K562 (cell line): ENCODE data around the gene CLCN2.

Source experiments
- GATAD2B ChIP-seq: fragments of 450-650 bp; IDR thresholded peaks from 2 replicates; pipeline ENCODE4 v1.6.1; 2017; ENCODE audit warnings: mild to moderate bottlenecking, borderline replicate concordance
- JUND ChIP-seq, 2 experiments: IDR thresholded peaks; 2 replicates in 1 of 2; 3 replicates in 1 of 2; pipeline ENCODE4 v1.6.1; 2011; ENCODE audit warnings: borderline replicate concordance in 2 of 2, low read depth in 2 of 2, low read length in 2 of 2, improper control_type of control experiment in 1 of 2, missing biosample characterization in 1 of 2, missing genetic modification characterization in 1 of 2, missing genetic modification reagents in 1 of 2
- NR2C2 ChIP-seq, 2 experiments: fragments of 200-800 bp in 1 of 2; sonication (Bioruptor generic) in 1 of 2; sonication (generic) in 1 of 2; formaldehyde crosslinking in 1 of 2; IDR thresholded peaks; 2 replicates each; pipeline versions ENCODE4 v1.6.1 to v1.8.0; 2016 to 2022; ENCODE audit warnings: mild to moderate bottlenecking in 1 of 2, missing compliant biosample characterization in 1 of 2, missing genetic modification characterization in 1 of 2, missing genetic modification reagents in 1 of 2
- ZFX ChIP-seq: sonication (generic); formaldehyde crosslinking; IDR thresholded peaks from 2 replicates; pipeline ENCODE4 v1.8.0; 2022; ENCODE audit warnings: mild to moderate bottlenecking, missing genetic modification reagents, moderate library complexity

DNA sequence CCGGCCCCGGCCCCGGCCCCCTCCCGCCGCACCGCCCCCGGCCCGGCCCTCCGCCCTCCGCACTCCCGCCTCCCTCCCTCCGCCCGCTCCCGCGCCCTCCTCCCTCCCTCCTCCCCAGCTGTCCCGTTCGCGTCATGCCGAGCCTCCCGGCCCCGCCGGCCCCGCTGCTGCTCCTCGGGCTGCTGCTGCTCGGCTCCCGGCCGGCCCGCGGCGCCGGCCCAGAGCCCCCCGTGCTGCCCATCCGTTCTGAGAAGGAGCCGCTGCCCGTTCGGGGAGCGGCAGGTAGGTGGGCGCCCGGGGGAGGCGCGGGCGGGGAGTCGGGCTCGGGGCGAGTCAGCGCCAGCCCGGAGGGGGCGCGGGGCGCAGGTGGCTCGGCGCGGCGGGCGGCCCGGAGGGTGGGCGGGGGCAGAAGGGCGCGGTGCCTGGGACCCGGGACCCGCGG lies 18.8 kb upstream of the CLCN2 start:
- TF ChIP-seq GATAD2B (no peak), NR2C2 (CRISPR knock-in tag; IDR thresholded peaks at IDR 0.05) (no peak), NR2C2 (tag; IDR thresholded peaks at IDR 0.05) (no peak), ZFX (CRISPR knock-in tag) (no peak), JUND (IDR thresholded peaks at IDR 0.05; ENCODE audit: borderline replicate concordance, low read depth, low read length) (no peak), JUND (tag; IDR thresholded peaks at IDR 0.05; ENCODE audit: borderline replicate concordance, low read depth, low read length) (no peak)
